Smooth muscle cell (in vitro differentiated cells): Measurements from ENCODE around the gene NQO2. TPM values are rescaled to one million over a fixed set of nuclear protein-coding genes. Genes with fewer than 3 reads are reported as not detected.
A peak's percentile ranks its signal among the peaks of the same experiment; 100 is the strongest.
"Not testable (repeated sequence)": the region's sequence is repeated elsewhere in the genome, so short reads cannot be mapped to it uniquely, and the experiment has no call there.

Source experiments
- DNase-seq: peaks from one replicate; lab custom pipeline; 2025; ENCODE audit not compliant: unreplicated experiment; lab: John Stamatoyannopoulos, UW
- H2AFZ ChIP-seq: fragments of 200-600 bp; sonication (generic); 2 replicates; pipeline ENCODE4 v1.6.0; 2016; ENCODE audit warnings: antibody characterized with exemption, low read depth, mild to moderate bottlenecking
- H3F3A ChIP-seq: fragments of 200-600 bp; sonication (generic); 2 replicates; pipeline ENCODE4 v1.6.0; 2017; ENCODE audit warnings: antibody characterized with exemption, low read depth
- H3K27ac ChIP-seq: fragments of 200-600 bp; sonication (generic); 2 replicates; pipeline ENCODE4 v1.5.1; 2016; ENCODE audit warnings: low read depth, mild to moderate bottlenecking
- H3K27me3 ChIP-seq: fragments of 200-600 bp; sonication (generic); 2 replicates; pipeline ENCODE4 v1.6.1; 2016; ENCODE audit warnings: low read depth, mild to moderate bottlenecking
- H3K36me3 ChIP-seq: fragments of 200-600 bp; sonication (generic); 2 replicates; pipeline ENCODE4 v1.5.1; 2016; ENCODE audit warnings: low read depth
- H3K4me1 ChIP-seq: fragments of 200-600 bp; sonication (generic); 2 replicates; pipeline ENCODE4 v1.5.1; 2016; ENCODE audit warnings: low read depth
- H3K4me2 ChIP-seq: fragments of 200-600 bp; sonication (generic); 2 replicates; pipeline ENCODE4 v1.6.0; 2016; ENCODE audit warnings: mild to moderate bottlenecking
- H3K4me3 ChIP-seq: fragments of 200-600 bp; sonication (generic); 2 replicates; pipeline ENCODE4 v1.5.1; 2016; ENCODE audit warnings: mild to moderate bottlenecking
- H3K79me2 ChIP-seq: fragments of 200-600 bp; sonication (generic); 2 replicates; pipeline ENCODE4 v1.6.0; 2016; ENCODE audit warnings: low read depth, mild to moderate bottlenecking
- H3K9ac ChIP-seq: fragments of 200-600 bp; sonication (generic); 2 replicates; pipeline ENCODE4 v1.6.0; 2016; ENCODE audit warnings: low read depth
- H3K9me3 ChIP-seq: fragments of 200-600 bp; sonication (generic); replicated peaks from 2 replicates; pipeline ENCODE4 v1.5.1; 2016; ENCODE audit warnings: low read depth
- H4K20me1 ChIP-seq: fragments of 200-600 bp; sonication (generic); 2 replicates; pipeline ENCODE4 v1.6.0; 2016; ENCODE audit warnings: low read depth
- CTCF ChIP-seq: fragments of 200-600 bp; sonication (generic); IDR thresholded peaks from 2 replicates; pipeline ENCODE4 v1.5.1; 2017; ENCODE audit warnings: borderline replicate concordance, mild to moderate bottlenecking, antibody characterized with exemption; ENCODE audit not compliant: insufficient read depth, poor library complexity, severe bottlenecking
- WGBS: methylation state at CpG from one replicate; pipeline ENCODE4 v1.1.7; 2016; ENCODE audit warnings: low lambda C conversion rate; 5-methylcytosine and 5-hydroxymethylcytosine counted together
- polyA plus RNA-seq: library from polyadenylated mRNA; unstranded; fragments of >200 nt; fragmentation: Nextera tagmentation; extraction: Ambion mirVana; gene quantifications from 2 replicates; pipeline ENCODE4 v1.2.1, GENCODE V29; 2016
- total RNA-seq: library from RNA; depleted of rRNA; stranded (reverse); fragments of >200 nt; gene quantifications from 2 replicates; pipeline ENCODE4 v1.2.3, GENCODE V29; 2014

Gene NQO2
- total and polyA plus RNA-seq, 2 experiments from 2014 or later = 12.9 to 49.0 TPM

GRCh38 chr6:3057063-3057770 lies 57.5 kb downstream of the NQO2 start:
- Histone ChIP-seq H3F3A (peaks cover 21% of the 10 kb centered on the region), H3K9me3 (no peaks in the 10 kb centered on the region), H3K9ac (no peak overlapping the region), H4K20me1 (no peaks in the 10 kb centered on the region), H3K4me2 (no peak overlapping the region), H3K4me3 (no peak overlapping the region), H3K4me1 (no peaks in the 10 kb centered on the region), H3K27me3 (no peaks in the 10 kb centered on the region), H3K36me3 (no peaks in the 10 kb centered on the region), H3K27ac (no peak overlapping the region), H3K79me2 (no peaks in the 10 kb centered on the region), H2AFZ (no peak overlapping the region)
- TF ChIP-seq CTCF = no peak
- 94% methylated on average over 11 of the region's 11 CpGs for WGBS
- no peak for DNase-seq

GRCh38 chr6:3058957-3059356 lies 59.3 kb downstream of the NQO2 start:
- H3K4me1 ChIP-seq = no peaks in the 10 kb centered on the region
- H3K4me2 ChIP-seq = no peak overlapping the region
- TF ChIP-seq CTCF = no peak
- H2AFZ ChIP-seq = no peak overlapping the region
- H3K4me3 ChIP-seq = no peak overlapping the region
- no peaks in the 10 kb centered on the region for H3K9me3 ChIP-seq
- H3K9ac ChIP-seq = no peak overlapping the region
- DNase-seq = no peak
- H3K27me3 ChIP-seq = no peaks in the 10 kb centered on the region
- no peak overlapping the region for H3K27ac ChIP-seq
- no peaks in the 10 kb centered on the region for H4K20me1 ChIP-seq
- no peaks in the 10 kb centered on the region for H3K36me3 ChIP-seq
- peaks cover 14% of the 10 kb centered on the region for H3F3A ChIP-seq
- 87% methylated on average over 2 of the region's 2 CpGs for WGBS
- H3K79me2 ChIP-seq = no peaks in the 10 kb centered on the region

- not testable (repeated sequence) for H3K4me1 ChIP-seq, H3K4me3 ChIP-seq, H3K4me2 ChIP-seq, H3K79me2 ChIP-seq, H3K27ac ChIP-seq, H2AFZ ChIP-seq, DNase-seq, H3K9me3 ChIP-seq, H4K20me1 ChIP-seq, H3K36me3 ChIP-seq, H3K27me3 ChIP-seq, H3K9ac ChIP-seq
- peaks cover 11% of the 10 kb centered on the region for H3F3A ChIP-seq
- 99% methylated on average over 11 of the region's 11 CpGs for WGBS
Observed at GRCh38 chr6:3060092-3060491, 60.4 kb downstream of the NQO2 start.

GRCh38 chr6:3061501-3061941 lies 61.8 kb downstream of the NQO2 start:
- H3K4me1 ChIP-seq = no peaks in the 10 kb centered on the region
- no peak for DNase-seq
- peaks cover 6% of the 10 kb centered on the region for H3F3A ChIP-seq
- no peaks in the 10 kb centered on the region for H3K36me3 ChIP-seq
- H3K4me2 ChIP-seq = no peak overlapping the region
- H3K9ac ChIP-seq = no peak overlapping the region
- H3K9me3 ChIP-seq = no peaks in the 10 kb centered on the region
- H4K20me1 ChIP-seq = no peaks in the 10 kb centered on the region
- TF ChIP-seq CTCF = peak; percentile 35
- peak overlapping the region; percentile 0 for H3K27ac ChIP-seq
- no peaks in the 10 kb centered on the region for H3K79me2 ChIP-seq
- H3K27me3 ChIP-seq = no peaks in the 10 kb centered on the region
- H2AFZ ChIP-seq = no peak overlapping the region
- 80% methylated on average over 5 of the region's 5 CpGs for WGBS
- H3K4me3 ChIP-seq = no peak overlapping the region

- peak overlapping the region; percentile 26 for H3K9ac ChIP-seq
- WGBS = 26% methylated on average over 12 of the region's 19 CpGs
Observed at GRCh38 chr6:3063340-3063732, 63.6 kb downstream of the NQO2 start.

More at GRCh38 chr6:3063340-3063732, 63.6 kb downstream of the NQO2 start:
- not testable (repeated sequence) for H3K36me3 ChIP-seq, H3K9me3 ChIP-seq, H3F3A ChIP-seq, H4K20me1 ChIP-seq, H3K79me2 ChIP-seq, DNase-seq, H3K4me1 ChIP-seq, H3K27me3 ChIP-seq
- Histone ChIP-seq H3K4me3 (peak overlapping the region; percentile 71), H2AFZ (peak overlapping the region; percentile 49), H3K4me2 (peak overlapping the region; percentile 94), H3K27ac (peak overlapping the region; percentile 52)
